Measurements from ENCODE around the gene CCDC3.
"Not testable (repeated sequence)": the region's sequence is repeated elsewhere in the genome, so short reads cannot be mapped to it uniquely, and the experiment has no call there.

Gene CCDC3

DNA sequence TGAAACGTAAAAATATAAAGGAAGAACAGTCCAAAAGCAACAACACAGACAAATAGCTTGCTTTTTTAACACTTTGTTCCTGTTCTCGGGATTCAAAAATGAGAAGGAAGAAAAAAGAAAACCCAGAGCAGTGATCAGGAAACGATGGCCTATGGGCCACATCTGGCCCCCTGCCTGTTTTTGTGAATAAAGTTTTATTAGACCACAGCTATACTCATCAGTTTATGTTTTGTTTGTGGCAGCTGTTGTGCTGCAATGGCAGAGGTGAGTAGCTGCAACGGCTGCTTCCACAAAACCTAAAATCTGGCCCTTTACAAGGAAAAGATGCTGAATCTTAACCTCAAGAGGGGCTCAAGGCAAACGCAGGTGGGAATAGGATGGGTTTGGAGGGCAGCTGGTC, 96.4 kb downstream of the CCDC3 start:
- H3K27ac ChIP-seq: peak overlapping the region in 7 of 21 experiments; percentile 18 to 76 (median 36)
- no peak overlapping the region for H3K4me3 ChIP-seq

- no peak overlapping the region for H3K27ac ChIP-seq
- no peak overlapping the region for H3K4me3 ChIP-seq
Observed at GRCh38 chr10:12902851-12903358, 98.6 kb downstream of the CCDC3 start.

DNA sequence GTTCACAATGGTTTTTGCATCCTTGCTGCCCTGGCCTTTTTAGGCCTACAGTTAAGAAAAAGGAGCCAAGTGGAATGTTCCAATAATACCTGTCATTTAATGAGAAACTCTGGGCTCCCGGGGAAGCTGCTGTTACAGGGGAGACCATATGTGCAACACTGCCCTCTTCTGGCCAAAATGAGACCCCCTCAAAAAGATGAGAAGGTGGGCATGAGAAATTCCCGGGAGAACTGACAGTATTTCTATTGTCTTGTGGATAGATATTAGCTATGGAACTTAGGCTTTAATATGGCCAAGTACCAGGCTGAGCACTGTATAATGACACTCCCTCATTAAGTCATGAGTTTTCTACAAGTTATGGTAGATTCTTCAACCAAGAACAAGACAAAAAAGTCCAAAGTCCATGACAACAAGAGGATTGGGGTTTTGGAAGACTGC, 99.4 kb downstream of the CCDC3 start:
- Histone ChIP-seq H3K27ac (no peak overlapping the region), H3K4me3 (no peak overlapping the region)

- H3K27ac ChIP-seq: no peak overlapping the region
- H3K4me3 ChIP-seq: no peak overlapping the region
Observed at GRCh38 chr10:12899546-12899945, 102.0 kb downstream of the CCDC3 start.

DNA sequence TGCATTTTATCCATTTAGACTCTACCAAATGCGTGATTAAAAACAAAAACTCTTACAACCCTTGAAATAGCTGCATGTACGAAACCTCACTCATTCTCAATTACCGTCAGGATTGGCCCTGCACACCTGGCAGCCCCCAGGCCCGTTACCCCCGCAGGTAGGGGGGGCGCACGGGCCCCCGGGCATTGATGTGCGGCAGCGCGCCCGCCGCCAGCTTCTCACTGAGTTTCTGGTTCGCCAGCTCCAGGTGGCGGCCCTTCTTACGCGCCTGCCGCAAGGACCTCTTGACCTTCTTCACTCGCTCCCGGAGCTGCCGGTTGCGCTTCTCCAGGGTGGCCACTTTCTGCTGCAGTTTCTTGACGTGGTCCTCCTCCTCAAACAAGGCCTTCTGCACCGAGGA, 103.2 kb downstream of the CCDC3 start:
- H3K4me3 ChIP-seq: no peak overlapping the region
- H3K27ac ChIP-seq: no peak overlapping the region

DNA sequence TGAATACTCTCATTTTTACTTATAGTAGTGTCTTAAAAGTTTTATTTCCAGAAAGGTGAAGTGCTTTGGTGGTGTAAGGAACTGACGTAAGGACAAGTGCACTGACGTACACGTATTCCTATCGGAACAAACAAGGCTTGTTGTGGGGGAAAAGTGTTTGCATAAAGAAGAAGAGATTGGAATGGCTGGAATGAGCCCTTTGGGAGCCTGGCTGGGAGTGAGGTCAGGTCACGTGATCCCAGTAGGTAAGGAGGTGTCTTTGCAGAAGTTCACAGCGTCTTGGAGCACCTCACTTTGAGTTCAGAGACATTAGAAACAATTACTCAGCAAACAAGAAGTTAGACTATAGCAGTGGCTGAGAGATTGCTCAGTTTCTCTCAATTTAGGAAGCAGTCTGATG, 104.2 kb downstream of the CCDC3 start:
- H3K4me3 ChIP-seq: no peak overlapping the region
- H3K27ac ChIP-seq: no peak overlapping the region

GRCh38 chr10:12896251-12896650, 105.3 kb downstream of the CCDC3 start:
- Histone ChIP-seq H3K4me3 (no peak overlapping the region), H3K27ac (no peak overlapping the region)

- H3K4me3 ChIP-seq: no peak overlapping the region
- no peak overlapping the region for H3K27ac ChIP-seq
Observed at GRCh38 chr10:12892924-12893323, 108.6 kb downstream of the CCDC3 start.

DNA sequence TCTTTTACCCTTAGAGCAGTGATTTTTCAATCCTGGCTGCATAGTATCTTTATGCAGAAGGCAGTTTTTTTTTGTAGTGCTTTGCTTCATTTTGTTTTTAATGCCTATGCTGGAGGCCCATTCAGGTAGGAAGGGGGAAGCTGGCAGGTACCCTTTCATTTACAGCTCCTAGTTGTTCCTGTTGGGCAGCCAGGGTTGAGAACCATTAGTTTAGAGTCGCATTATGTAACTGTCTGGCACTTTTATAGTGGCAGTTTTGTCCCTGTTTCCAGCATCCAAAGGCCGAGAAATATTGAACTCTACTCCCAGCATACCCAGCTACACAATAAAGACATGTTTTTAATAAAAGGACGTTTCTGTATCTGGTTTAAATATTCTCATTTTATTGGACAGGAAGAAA, 110.6 kb downstream of the CCDC3 start:
- Histone ChIP-seq H3K27ac (peak overlapping the region in 2 of 21 experiments; percentile 30 to 42), H3K4me3 (no peak overlapping the region)

GRCh38 chr10:12888470-12888869, 113.0 kb downstream of the CCDC3 start:
- H3K27ac ChIP-seq: no peak overlapping the region
- no peak overlapping the region for H3K4me3 ChIP-seq

- H3K4me3 ChIP-seq: no peak overlapping the region
- H3K27ac ChIP-seq: peak overlapping the region in 1 of 21 experiments; percentile 47
Observed at GRCh38 chr10:12887780-12888179, 113.7 kb downstream of the CCDC3 start.

- no peak overlapping the region for H3K27ac ChIP-seq
- no peak overlapping the region for H3K4me3 ChIP-seq
Observed at GRCh38 chr10:12884851-12885250, 116.7 kb downstream of the CCDC3 start.

- Histone ChIP-seq H3K4me3 (no peak overlapping the region), H3K27ac (no peak overlapping the region)
Observed at GRCh38 chr10:12880423-12880822, 121.1 kb downstream of the CCDC3 start.

DNA sequence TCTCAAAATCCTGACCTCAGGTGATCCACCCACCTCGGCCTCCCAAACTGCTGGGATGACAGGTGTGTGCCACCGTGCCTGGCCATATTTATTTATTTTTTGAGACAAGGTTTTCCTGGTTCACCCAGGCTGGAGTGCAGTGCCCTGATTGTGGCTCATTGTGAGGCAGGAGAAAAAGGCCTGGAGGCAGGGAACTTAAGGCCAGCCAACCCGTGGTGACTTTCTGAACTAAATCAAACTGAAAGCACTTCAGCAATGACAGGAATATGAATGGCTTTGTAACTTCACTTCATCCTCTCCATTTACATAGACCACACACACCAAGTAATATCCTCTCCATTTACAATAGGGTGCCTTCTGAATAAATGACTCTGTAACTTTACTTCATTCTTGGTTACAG, 124.4 kb downstream of the CCDC3 start:
- Histone ChIP-seq H3K27ac (no peak overlapping the region), H3K4me3 (no peak overlapping the region)

DNA sequence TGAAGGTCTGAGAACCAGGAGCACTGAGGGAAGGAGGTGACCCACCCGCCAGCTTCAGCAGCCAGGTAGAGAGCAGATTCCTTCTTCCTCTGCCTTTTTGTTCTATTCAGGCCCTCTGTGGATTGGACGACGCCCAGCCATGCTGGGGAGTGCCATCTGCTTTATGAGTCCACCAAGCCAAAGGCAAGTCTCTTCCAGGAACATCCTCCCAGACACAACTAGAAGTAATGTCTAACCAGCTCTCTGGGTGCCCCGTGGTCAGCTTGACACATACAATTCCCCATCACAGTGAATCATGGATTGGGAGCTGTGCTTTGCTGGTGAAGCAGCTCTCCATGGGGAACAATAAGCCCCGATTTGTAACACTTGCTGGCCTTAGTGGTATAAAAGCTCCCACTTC, 125.2 kb downstream of the CCDC3 start:
- no peak overlapping the region for H3K27ac ChIP-seq
- H3K4me3 ChIP-seq: no peak overlapping the region

DNA sequence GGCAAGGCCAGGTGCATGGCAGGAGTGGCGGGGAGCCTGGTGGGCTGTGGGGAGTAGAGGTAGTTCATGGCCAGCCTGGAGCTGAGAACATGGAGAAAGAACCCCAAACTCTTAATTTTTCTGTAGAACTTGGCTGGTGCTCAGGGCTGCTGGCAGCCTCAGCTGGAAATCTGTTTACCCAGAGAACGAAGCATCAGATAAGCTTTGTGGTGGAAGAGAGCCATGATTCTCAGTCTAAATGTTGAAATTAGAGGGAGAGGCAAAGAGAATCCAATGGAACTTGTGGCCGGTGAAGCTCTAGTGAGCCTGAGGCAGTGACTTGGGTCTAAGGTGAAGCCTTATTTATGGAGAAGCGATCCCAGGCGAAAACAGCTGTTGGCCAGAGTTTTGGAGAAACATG, 126.4 kb downstream of the CCDC3 start:
- H3K4me3 ChIP-seq: no peak overlapping the region
- H3K27ac ChIP-seq: no peak overlapping the region

- Histone ChIP-seq H3K4me3 (no peak overlapping the region), H3K27ac (no peak overlapping the region)
Observed at GRCh38 chr10:12874501-12874900, 127.0 kb downstream of the CCDC3 start.

DNA sequence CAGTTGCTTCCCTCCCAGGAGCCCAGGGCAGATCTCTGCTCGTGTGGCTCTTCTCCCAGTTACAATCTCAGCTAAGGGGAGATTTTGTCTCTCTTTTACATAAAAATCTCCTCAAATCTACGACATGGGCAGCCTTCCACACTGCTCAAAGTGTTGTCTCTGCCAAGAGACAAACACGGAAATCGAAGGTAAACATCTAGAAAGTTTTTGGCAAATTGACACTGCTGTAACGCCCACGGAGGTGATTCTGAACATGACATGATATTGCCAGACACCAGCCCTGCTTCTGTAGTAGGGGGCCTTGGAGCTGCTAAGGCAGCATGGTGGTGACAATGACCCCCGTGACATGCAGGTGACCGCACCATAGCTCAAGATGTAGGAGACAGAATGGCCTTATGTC, 128.3 kb downstream of the CCDC3 start:
- H3K4me3 ChIP-seq: no peak overlapping the region
- no peak overlapping the region for H3K27ac ChIP-seq

DNA sequence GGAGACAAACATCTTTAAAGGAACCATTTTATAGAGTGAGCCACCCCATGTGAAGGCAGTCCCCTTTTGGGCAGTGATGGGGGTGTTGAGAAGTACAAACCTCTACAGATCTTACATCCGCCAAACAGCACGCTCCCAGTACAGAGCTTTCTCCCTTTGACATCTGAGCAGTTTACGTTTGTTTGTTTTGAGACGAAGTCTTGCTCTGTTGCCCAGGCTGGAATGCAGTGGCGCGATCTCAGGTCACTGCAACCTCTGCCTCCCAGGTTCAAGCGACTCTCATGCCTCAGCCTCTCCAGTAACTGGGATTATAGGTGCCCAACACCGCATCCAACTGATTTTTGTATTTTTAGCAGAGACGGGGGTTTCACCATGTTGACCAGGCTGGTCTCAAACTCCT, 128.9 kb downstream of the CCDC3 start:
- Histone ChIP-seq H3K27ac (no peak overlapping the region), H3K4me3 (no peak overlapping the region)

DNA sequence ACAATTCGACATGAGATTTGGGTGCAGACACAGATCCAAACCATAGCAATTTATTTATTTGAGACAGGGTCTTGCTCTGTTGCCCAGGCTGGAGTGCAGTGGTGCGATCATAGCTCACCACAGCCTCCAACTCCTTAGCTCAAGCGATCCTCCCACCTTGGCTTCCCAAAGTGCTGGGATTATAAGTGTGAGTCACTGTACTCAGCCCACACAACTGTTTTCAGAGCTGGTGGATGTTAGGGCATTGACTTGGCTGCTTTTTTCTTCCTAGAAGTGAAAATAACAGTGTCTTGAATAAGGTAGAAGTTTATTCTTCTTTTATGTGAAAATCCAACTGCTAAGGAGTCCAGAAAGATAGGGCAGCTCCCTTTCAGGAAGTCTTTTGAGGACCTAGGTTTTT, 132.1 kb downstream of the CCDC3 start:
- Histone ChIP-seq H3K27ac (no peak overlapping the region), H3K4me3 (no peak overlapping the region)

- no peak overlapping the region for H3K27ac ChIP-seq
- no peak overlapping the region for H3K4me3 ChIP-seq
Observed at GRCh38 chr10:12868229-12868628, 133.3 kb downstream of the CCDC3 start.

DNA sequence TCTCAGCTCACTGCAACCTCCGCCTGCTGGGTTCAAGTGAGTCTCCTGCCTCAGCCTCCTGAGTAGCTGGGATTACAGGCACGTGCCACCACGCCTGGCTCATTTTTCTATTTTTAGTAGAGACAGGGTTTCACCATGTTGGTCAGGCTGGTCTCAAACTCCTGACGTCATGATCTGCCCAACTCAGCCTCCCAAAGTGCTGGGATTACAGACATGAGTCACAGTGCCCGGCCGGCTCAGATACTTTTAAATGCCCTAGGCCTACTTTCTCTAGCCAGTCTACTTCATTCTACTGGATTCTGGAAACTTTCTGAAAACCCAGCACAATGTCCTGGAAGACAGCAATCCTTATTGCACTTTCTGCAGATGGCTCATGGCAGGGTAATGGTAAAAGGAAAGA, 136.0 kb downstream of the CCDC3 start:
- H3K27ac ChIP-seq, H3K4me3 ChIP-seq: not testable (repeated sequence)

- no peak overlapping the region for H3K4me3 ChIP-seq
- H3K27ac ChIP-seq: no peak overlapping the region
Observed at GRCh38 chr10:12862459-12862858, 139.1 kb downstream of the CCDC3 start.
